GM19043 (cell line): ENCODE measurements around the gene RNF213.
"Not testable (repeated sequence)": the region's sequence is repeated elsewhere in the genome, so short reads cannot be mapped to it uniquely, and the experiment has no call there.

Experiments used
- ATAC-seq: cut with Tn5 transposase; IDR thresholded peaks from one replicate; pipeline ENCODE4 v1.9.1; 2021; ENCODE audit warnings: low read depth; ENCODE audit not compliant: unreplicated experiment

RNF213 gene

DNA sequence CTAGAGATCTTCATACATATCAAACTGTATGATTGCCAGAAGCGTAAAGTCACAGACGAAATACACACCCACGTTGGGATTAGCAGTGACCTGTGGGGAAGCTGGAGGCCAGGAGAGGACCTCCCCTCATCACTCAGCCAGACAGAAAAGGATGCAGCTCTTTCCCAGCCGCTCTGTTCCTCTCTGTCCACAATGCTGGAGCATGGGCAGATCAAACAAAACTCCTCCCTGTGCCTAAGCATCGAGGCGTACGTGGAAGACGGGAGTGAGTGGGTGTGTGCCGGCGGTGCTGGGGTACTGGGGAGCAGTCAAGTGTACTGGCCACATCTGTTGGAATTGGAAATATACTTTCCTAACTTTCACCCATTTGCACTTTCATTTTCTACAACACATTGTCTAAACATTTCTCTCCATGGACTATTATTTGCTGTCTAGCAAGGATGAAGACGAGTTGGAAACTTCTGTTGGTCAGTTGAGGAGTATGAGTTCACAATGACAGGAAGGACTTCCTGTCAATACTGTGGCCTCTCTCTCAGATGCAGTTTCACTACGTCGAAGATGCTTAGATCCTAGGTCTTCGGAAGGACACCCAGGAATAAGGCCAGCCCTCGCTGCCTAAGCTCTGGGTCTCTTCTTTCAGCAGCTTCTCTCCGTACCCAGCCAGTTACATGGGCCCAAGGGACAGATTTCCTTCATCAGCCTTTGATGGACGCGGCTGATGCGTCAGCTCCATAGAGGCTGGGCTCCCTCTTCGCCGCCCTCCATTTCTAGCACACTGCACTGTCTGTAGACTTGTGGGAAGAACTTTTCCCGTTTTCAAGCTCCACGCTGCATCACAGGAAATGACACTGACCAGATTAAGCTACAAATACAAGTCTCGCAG lies 123.7 kb downstream of the RNF213 start:
- no peak for ATAC-seq

DNA sequence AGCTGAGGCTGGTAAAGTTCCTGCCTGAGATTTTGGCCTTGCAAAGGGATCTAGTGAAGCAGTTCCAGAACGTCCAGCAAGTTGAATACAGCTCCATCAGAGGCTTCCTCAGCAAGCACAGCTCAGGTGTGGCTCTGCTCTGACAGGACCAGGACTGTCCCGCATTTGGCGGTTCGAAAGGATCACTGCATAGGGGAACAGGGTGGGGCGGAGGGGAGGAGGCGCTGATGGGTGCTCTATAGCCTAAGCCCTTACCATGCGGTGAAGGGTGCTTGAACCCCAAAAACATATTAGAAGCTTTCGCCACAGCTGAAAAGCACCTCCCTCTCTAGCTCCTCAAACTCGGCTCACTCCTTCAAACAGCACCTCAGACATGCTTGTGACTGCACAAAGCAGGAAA lies 124.4 kb downstream of the RNF213 start:
- ATAC-seq = no peak

- no peak for ATAC-seq
Observed at GRCh38 chr17:80386341-80386740, 125.7 kb downstream of the RNF213 start.

GRCh38 chr17:80387071-80387470 lies 126.4 kb downstream of the RNF213 start:
- no peak for ATAC-seq

GRCh38 chr17:80388175-80388574 lies 127.5 kb downstream of the RNF213 start:
- no peak for ATAC-seq

DNA sequence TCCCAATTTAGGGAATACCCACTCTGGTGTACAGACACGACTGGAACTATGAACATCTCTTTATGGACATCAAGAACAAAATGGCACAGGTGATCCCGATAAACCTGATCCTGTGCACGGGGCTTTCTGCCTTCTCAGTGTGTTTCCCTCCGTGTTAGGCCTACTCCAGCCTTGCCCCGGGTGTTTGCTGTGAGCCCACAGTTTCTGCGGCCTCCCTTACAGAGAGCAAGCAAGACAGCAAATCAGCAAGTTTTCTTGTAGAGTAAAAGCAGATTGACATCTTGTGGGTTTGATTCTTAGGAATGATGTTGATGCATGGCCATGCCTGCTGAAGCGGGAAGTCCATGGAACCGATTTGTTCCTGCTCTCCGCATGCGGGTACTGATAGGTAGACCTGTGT lies 127.9 kb downstream of the RNF213 start:
- no peak for ATAC-seq

- no peak for ATAC-seq
Observed at GRCh38 chr17:80389011-80389995, 128.7 kb downstream of the RNF213 start.

DNA sequence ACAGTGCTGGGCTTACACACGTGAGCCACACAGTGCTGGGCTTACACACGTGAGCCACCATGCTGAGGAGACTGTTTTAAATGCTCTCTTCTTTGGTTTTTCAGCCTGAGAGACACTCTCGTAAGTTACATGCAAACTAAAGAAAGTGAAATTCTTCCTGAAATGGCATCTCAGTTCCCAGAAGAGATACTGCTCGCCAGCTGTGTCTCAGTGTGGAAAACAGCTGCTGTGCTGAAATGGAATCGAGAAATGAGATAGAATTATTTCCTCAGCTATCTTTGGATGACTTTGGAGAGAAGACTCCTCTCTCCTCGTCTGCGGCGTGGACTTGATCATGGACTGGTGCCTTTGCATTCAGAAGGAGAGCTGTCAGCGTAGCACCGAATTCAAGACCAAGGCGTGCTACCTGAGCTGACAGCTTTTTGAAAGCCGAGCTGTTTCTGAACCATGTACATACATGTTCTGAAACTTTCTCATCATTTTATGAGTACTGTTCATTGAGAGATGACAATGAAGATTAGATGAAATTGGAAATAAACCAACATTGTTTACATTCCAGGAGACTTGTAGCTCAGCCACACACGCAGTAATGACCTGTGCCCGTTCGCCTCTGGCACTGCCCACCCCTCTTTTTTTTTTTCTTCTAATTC lies 132.7 kb downstream of the RNF213 start:
- ATAC-seq = no peak

- no peak for ATAC-seq
Observed at GRCh38 chr17:80393961-80394360, 133.3 kb downstream of the RNF213 start.

DNA sequence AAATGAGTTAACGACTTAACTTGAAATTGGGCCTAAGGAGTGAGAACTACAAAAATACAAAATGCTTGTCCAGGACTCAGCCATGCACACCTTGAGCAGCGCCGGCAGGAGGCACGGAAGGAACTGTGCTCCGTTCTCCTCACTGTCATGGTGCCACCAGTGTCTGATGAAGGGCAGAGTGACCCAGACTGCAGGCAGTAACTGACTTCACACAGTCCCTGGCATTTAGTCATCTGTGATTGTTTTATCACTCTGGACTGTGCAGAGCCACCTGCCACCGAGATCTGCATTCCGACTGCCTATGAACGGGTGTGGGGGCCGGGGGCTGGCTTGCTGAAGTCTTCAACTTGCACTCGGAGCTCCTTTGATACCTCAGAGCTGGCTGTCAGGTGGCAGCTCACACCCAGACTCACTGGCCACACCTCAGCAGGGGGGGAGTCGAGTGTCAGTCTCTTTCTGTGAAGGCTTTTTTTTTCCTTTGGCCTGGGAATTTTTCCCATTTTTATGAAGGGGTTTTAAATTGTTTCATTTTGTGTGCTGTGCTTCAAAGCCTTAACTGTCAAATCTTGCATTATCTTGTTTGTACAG lies 134.1 kb downstream of the RNF213 start:
- ATAC-seq = no peak

DNA sequence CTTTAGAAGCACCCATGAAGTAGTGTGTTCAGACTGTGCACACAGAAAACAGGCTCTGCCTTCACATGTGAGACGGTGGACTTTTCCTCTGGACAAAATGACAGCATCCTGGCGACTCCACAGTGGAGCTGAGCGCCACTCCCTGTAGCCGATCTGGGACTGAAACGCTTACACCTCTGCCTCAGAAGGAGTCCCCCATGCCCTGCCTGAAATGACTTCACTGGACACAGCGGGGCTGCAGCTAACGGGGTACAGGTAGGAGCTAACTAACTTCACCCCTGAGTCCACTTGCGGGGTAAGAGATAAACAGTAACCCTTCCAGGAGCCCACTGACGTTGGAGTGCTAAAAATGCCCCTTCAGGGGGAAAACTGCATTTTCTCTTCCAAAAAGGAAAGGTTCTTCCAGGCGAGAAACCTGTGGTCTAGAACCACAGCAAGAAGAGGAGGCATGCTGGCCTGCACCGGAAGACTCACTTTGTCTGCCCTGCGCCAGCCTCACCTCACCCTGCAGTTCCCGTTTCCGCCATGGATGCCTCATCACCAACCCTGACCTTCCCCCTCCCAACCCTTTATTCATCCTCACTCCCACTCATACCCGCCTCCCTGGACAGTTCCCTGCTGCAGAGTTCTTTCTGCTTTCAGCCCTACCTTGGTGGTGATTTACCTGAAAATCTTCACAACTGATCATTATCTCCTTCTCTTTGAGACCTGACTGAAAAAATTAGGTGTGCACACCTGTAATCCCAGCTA lies 134.9 kb downstream of the RNF213 start:
- no peak for ATAC-seq

- ATAC-seq = no peak
Observed at GRCh38 chr17:80396157-80397033, 135.7 kb downstream of the RNF213 start.

GRCh38 chr17:80397034-80397387 lies 136.4 kb downstream of the RNF213 start:
- no peak for ATAC-seq

DNA sequence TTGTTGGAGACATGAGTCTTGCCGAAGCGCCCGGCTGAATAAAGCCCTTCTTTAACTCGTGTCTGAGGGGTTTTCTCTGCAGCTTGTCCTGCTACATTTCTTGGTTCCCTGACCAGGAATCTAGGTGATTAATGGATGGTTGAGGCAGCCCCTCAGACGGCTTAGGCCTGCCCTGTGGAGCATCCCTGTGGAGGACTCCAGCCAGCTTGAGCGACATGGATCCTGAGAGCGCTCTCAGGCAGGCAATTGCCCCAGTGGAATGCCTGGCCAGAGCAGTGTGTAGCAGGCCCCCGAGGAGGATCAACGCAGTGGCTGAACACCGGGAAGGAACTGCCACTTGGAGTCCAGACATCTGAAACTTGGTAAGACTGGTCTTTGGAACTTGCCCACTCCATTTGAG lies 137.0 kb downstream of the RNF213 start:
- no peak for ATAC-seq

GRCh38 chr17:80401086-80401485 lies 140.4 kb downstream of the RNF213 start:
- not testable (repeated sequence) for ATAC-seq

GRCh38 chr17:80402102-80402501 lies 141.4 kb downstream of the RNF213 start:
- not testable (repeated sequence) for ATAC-seq

DNA sequence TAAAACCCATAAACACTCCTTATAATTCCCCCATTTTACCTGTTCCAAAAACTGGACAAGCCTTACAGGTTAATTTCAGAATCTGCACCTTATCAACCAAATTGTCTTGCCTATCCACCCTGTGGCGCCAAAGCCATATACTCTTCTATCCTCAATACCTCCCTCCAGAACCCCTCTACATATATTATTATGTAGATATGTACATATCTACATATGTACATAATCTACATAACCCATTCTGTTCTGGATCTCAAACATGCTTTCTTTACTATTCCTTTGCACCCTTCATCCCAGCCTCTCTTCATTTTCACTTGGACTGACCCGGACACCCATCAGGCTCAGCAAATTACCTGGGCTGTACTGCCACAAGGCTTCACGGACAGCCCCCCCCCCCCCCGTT lies 142.3 kb downstream of the RNF213 start:
- ATAC-seq = no peak

- ATAC-seq = no peak
Observed at GRCh38 chr17:80406146-80406545, 145.5 kb downstream of the RNF213 start.

DNA sequence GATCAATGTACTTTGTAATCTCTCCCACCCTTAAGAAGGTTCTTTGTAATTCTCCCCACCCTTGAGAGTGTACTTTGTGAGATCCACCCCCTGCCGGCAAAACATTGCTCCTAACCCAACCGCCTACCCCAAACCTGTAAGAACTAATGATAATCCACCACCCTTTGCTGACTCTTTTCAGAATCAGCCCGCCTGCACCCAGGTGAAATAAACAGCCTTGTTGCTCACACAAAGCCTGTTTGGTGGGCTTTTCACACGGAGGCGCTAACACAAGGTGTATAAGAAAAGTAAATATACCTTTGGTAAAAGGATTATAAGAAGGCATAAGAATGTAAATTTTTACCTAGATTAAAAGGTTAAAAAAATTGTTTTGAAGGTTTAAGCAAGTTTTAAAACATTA lies 147.3 kb downstream of the RNF213 start:
- not testable (repeated sequence) for ATAC-seq
